Measurements from ENCODE around the gene DBN1. TPM values are rescaled to one million over a fixed set of nuclear protein-coding genes. Genes with fewer than 3 reads are reported as not detected.

Gene DBN1
- total and polyA plus RNA-seq, 2 of the 8 experiments (the other 6 are each of a cell fraction or from before 2014, with no cell fraction given): 168 to 333 TPM

GRCh38 chr5:177499842-177500241 lies 26.4 kb upstream of the DBN1 start:
- H2AK5ac ChIP-seq (ENCODE audit: low read depth, low read length): no peak overlapping the region
- H2BK15ac ChIP-seq (ENCODE audit: low read length): no peak overlapping the region
- H4K91ac ChIP-seq (replicated peaks; ENCODE audit: insufficient read length, low read length): no peak overlapping the region
- H4K20me1 ChIP-seq (replicated peaks in 1 of 2; ENCODE audit: control insufficient read depth in 1 of 2, insufficient read depth in 2 of 2, low read length in 2 of 2): no peaks in the 10 kb centered on the region
- H2BK20ac ChIP-seq (ENCODE audit: low read length): no peak overlapping the region
- no peak overlapping the region for H3K4me3 ChIP-seq (ENCODE audit: extremely low read depth in 1 of 4, insufficient read depth in 2 of 4, low read depth in 3 of 4, low read length in 4 of 4)
- H3K79me2 ChIP-seq (ENCODE audit: control insufficient read depth in 1 of 2, insufficient read depth in 2 of 2, low read length in 2 of 2): 0 out of 4 replicates have a peak, but pooled peaks cover 0 to 4% of the 10 kb centered on the region in 2 experiments
- H3K9me3 ChIP-seq (ENCODE audit: insufficient read depth in 2 of 2, low read depth in 1 of 2, low read length in 1 of 2): no peaks in the 10 kb centered on the region
- peaks cover 2 to 12% (median 11%) of the 10 kb centered on the region in 4 experiments; a peak in 6 of 7 replicates for H3K27me3 ChIP-seq (replicated peaks in 1 of 4; ENCODE audit: control insufficient read depth in 3 of 4, extremely low read depth in 1 of 4, insufficient read depth in 3 of 4, low read length in 3 of 4)
- H3K79me1 ChIP-seq (ENCODE audit: low read depth, low read length): no peaks in the 10 kb centered on the region; the same call in 1 of the 2 replicates
- H3K9ac ChIP-seq (replicated peaks in 1 of 4; ENCODE audit: extremely low read depth in 1 of 4, low read depth in 3 of 4, low read length in 3 of 4): no peak overlapping the region
- POLR2A ChIA-PET (ENCODE audit: partially characterized antibody): interaction anchor here (65.5 to 67.5 kb wide), 2 partner anchors 20 to 31 kb away, joined by 3349 read pairs; partner anchors contain the start of genes DBN1, DOK3, PDLIM7 and PRR7
- no peak overlapping the region for H3K23ac ChIP-seq (ENCODE audit: insufficient read length)
- no peak overlapping the region for H4K8ac ChIP-seq (ENCODE audit: extremely low read depth, insufficient read depth, low read length)
- DNase-seq (ENCODE audit: low read depth in 1 of 2, low spot score in 2 of 2) (no peak), FAIRE-seq (no peak)
- CTCF ChIA-PET (ENCODE audit: partially characterized antibody): interaction anchor here (1.6 to 20.8 kb wide), 10 partner anchors 10 to 110 kb away, joined by 3 to 306 read pairs (median 12); partner anchors contain the start of genes DBN1 and DOK3
- no peak overlapping the region for H2BK5ac ChIP-seq (ENCODE audit: low read depth, low read length)
- peaks cover 10% of the 10 kb centered on the region for H3K23me2 ChIP-seq (ENCODE audit: low read depth, low read length)
- H3K4ac ChIP-seq (replicated peaks; ENCODE audit: insufficient read length, low read depth, low read length): no peak overlapping the region
- peaks cover 0 to 27% (median 24%) of the 10 kb centered on the region in 4 experiments; a peak in 6 of 7 replicates for H3K4me1 ChIP-seq (replicated peaks in 1 of 4; ENCODE audit: control insufficient read depth in 3 of 4, insufficient read depth in 4 of 4, low read length in 3 of 4)
- H2BK12ac ChIP-seq (ENCODE audit: low read depth, low read length): 0 out of 2 replicates have a peak overlapping the region, but pooled peaks have one; percentile 7
- 84% methylated on average over 5 of the region's 6 CpGs; no CpG with 5 or more reads in 1 of the 2 experiments for WGBS, 2 experiments (ENCODE audit: extremely low coverage in 1 of 2, insufficient coverage in 1 of 2, insufficient read length in 1 of 2, insufficient replicate concordance in 2 of 2, low coverage in 1 of 2, low lambda C conversion rate in 2 of 2, missing lambda C conversion rate in 1 of 2)
- H4K5ac ChIP-seq (ENCODE audit: insufficient read length, low read depth, low read length): no peak overlapping the region
- no peak overlapping the region for H2BK120ac ChIP-seq (replicated peaks; ENCODE audit: low read depth, low read length)
- H3K4me2 ChIP-seq (ENCODE audit: insufficient read depth in 1 of 2, low read depth in 2 of 2, low read length in 2 of 2): no peak overlapping the region
- no peak overlapping the region for H3K56ac ChIP-seq (replicated peaks; ENCODE audit: insufficient read length, low read depth, low read length)
- H3K27ac ChIP-seq (ENCODE audit: low read depth, low read length): no peak overlapping the region
- H2AFZ ChIP-seq (ENCODE audit: low read length): no peak overlapping the region
- H3K18ac ChIP-seq (ENCODE audit: extremely low read depth, low read length): no peak overlapping the region
- no peak overlapping the region for H3K14ac ChIP-seq (ENCODE audit: insufficient read length)
- H3K36me3 ChIP-seq (ENCODE audit: control insufficient read depth in 2 of 4, insufficient read depth in 4 of 4, low read length in 3 of 4): peaks cover 0 to 8% (median 4%) of the 10 kb centered on the region in 4 experiments; a peak in 3 of 8 replicates
- TF ChIP-seq SP1 (IDR thresholded peaks at IDR 0.05; ENCODE audit: low read depth, low read length): no peak
